ENCODE data around the gene LGI4. TPM values are rescaled to one million over a fixed set of nuclear protein-coding genes. Genes with fewer than 3 reads are reported as not detected.
"Not testable (repeated sequence)": the region's sequence is repeated elsewhere in the genome, so short reads cannot be mapped to it uniquely, and the experiment has no call there.

LGI4 gene
- total RNA-seq, 1 experiment from 2014 or later: not detected

DNA sequence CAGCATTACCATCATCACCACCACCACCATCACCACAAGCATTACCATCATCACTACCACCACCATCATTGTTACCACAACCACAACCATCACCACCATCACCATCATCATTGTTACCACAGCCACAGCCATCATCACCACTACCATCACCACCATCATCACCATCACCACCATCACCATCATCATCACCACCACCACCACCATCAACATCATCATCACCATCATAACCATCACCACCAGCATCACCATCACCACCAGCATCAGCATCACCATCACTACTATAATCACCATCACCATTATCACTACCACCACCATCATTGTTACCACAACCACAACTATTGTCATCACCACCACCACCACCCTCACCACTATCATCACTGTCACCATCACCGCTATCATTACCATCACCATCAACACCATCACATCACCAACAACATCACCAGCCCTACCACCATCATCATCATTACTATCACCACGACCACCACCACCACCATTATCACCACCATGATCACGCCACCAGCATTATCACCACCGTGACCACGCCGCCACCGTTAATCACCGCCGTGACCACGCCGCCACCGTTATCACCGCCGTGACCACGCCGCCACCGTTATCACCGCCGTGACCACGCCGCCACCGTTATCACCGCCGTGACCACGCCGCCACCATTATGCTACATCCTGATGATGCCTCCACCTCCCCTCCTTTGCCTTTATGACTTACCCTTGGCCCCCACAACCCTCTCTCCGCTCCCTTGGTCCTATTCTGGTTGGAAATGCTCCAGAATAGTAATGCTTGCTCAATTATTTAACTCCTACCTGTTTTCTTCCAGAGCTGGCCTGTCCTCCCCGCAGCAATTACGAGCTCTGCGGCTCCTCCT, 29.2 kb downstream of the LGI4 start:
- DNase-seq (ENCODE audit: low read depth): no peak

DNA sequence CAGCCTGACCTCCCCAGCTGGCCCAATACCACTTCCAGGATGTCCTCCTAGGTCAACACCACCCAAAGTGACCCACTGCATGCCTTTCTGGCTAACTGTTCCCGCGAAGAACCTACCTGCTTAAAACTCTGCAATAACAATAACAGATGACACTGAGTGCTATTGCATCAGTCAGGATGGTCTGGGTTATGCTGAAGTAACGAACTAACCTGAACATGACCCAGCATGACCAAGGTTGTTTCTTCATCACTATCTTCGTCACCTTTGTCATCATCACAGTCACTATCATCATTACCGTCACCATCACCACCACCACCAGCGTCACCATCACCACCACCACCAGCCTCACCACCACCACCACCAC, 29.8 kb downstream of the LGI4 start:
- DNase-seq (ENCODE audit: low read depth): no peak

DNA sequence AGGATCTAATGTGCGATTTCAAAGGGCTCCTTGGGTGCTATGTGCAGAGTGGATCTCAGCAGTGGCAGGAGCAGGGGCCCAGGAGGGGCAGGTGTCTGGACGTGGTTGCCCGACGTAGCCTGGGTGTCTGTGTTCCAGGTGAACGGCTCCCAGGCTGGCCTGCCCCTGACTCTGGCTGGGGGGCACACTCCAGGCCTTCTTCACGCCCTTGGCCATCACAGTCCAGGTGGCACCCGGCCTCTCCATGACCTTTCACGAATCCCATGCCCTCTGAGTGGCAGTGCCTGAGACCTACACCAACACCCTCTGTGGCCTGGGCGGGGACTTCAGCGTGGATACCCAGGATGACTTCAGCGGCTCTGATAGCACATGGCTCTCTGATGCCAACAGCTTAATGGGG, 30.5 kb downstream of the LGI4 start:
- DNase-seq (ENCODE audit: low read depth): no peak

DNA sequence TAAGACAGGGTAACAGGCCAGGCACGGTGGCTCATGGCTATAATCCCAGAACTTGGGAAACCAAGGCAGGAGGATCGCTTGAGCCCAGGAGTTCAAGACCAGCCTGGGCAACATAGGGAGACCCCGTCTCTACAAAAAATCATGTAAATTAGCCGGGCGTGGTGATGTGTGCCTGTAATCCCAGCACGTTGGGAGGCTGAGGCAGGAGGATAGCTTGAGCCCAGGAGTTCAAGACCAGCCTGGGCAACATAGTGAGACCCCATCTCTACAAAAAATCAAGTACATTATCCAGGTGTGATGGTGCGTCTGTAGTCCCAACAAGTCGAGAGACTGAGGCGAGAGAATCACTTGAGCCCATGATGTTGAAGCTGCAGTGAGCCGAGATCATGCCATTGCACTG, 31.2 kb downstream of the LGI4 start:
- not testable (repeated sequence) for DNase-seq (ENCODE audit: low read depth)

DNA sequence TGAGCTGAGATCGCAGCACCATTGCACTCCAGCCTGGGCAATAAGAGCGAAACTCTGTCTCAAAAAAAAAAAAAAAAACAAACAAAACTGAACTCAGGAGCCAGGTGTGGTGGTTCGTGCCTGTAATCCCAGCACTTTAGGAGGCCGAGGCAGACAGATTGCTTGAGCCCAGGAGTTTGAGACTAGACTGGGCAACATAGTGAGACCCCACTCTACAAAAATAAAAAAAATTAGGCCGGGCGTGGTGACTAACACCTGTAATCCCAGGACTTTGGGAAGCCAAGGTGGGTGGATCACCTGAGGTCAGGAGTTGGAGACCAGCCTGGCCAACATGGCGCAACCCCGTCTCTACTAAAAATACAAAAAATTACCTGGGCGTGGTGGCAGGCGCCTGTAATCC, 32.9 kb downstream of the LGI4 start:
- not testable (repeated sequence) for DNase-seq (ENCODE audit: low read depth)

DNA sequence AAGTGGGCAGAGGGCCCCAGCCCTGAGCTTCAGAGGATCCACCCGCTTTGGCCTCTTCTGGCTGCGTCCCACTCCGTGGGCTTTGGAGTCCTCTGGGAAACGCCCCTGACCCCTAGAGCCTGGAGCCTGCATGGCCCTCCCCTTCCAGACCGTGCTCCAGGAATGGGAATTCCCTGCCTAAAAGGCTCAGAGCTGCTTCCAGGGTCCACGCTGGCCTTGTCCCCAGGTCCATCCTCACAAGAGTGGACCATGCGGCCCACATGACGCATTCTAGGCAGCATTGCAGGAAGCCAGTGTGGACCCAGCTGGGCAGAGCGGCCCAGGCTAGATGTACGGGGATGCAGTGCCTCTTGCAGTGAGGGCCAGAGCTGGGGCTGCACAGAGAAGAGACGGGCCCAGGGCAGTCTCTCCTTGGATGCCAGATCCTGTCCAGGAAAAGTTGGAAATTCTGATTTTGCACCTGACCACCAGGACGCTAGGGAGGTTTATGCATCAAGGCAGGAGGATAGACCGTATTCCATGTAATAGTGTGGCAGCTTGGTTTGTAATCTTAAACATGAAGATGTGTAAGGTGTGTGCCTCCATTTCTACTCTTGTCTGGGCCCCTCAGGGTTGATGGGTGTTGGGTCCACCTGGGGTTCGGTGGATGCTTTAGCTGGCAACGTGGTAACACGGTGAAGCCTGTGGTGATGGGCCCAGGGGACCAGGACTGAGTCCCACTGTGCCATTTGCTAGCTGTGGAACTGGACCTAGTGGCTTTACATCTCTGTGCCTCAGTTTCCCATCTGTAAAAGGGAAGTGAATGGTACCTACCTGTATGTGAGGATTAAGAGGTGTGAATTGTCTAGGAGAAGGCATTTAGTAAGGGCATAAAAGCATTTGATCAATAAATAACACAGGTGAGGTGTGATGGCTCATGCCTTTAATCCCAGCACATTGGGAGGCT, 34.0 kb downstream of the LGI4 start:
- DNase-seq (ENCODE audit: low read depth): no peak

DNA sequence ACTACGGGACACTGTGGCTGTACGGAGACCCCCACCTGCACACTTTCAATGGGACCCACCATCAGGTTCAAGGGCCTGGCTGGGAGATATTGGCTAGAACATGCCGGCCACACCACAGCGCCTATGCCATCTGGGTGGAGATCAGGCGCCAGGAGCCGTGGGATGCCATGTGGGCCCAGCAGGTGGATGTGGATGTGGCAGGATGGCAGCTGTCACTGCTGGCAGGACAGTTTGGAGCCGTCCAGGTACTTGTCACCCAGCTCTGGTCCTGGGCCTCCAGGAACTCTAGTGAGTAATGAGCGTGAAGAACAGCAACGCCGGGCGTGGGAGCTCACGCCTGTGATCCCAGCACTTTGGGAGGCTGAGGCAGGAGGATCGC, 35.0 kb downstream of the LGI4 start:
- DNase-seq (ENCODE audit: low read depth): no peak

DNA sequence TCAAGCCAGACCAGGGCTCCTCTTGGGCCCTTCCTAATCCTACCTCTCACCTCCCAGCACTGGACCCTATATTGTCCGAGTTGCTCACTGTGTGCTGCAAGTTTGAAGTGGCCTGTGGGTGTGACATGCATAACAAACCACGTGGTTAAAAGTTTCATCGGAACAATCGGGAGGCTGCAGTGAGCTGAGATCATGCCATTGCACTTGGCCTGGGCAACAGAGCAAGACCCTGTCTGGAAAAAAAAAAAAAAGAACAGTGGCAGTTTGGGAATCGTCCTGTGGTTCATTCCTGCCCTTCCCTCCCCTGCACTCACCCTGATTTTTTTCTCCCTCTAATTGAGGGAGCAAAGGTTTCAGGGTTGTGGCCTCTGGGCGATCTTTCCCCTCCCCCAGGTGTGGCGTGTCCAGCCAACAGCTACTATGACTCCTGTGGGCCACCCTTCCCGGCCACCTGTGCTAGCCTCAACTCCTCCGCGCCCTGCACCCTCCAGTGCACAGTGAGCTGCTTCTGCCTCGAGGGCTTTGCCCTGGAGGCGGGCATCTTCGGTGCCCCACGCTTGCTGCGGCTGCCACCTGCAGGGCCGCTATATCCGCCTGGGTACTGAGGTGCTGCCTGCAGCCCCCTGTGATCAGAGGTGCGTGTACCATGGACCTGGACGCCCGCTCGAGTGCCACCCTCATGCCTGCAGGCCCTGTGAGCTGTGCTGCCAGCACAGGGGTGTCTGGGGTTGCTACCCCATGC, 35.5 kb downstream of the LGI4 start:
- no peak for DNase-seq (ENCODE audit: low read depth)

DNA sequence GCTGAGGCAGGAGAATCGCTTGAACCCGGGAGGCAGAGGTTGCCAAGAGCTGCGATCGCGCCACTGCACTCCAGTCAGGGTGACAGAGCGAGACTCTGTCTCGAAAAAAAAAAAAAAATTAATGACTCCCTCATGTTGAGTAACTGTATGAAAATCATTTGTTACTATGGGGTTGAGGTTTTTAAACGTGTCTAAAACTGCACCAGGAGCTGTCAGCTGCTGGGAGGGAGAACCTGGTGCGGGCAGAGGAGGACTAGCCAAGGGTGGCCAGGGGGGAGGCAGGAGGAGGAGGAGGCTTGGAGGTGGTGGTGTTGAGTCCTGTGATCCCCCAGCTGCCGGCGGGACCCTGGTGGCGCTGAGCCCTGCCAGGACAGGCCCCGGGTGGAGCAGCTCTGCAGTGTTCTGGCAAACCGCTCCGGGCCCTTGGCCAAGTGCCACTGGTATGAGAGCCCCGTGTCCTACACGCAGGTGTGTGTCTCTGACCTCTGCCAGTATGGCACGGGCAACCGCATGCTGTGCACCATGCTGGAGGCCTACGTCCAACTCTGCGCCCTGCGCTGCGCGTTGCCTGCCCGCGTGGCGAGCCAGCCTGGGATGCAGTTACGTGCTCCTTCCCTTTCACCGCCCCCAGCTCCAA, 36.3 kb downstream of the LGI4 start:
- DNase-seq (ENCODE audit: low read depth): no peak

DNA sequence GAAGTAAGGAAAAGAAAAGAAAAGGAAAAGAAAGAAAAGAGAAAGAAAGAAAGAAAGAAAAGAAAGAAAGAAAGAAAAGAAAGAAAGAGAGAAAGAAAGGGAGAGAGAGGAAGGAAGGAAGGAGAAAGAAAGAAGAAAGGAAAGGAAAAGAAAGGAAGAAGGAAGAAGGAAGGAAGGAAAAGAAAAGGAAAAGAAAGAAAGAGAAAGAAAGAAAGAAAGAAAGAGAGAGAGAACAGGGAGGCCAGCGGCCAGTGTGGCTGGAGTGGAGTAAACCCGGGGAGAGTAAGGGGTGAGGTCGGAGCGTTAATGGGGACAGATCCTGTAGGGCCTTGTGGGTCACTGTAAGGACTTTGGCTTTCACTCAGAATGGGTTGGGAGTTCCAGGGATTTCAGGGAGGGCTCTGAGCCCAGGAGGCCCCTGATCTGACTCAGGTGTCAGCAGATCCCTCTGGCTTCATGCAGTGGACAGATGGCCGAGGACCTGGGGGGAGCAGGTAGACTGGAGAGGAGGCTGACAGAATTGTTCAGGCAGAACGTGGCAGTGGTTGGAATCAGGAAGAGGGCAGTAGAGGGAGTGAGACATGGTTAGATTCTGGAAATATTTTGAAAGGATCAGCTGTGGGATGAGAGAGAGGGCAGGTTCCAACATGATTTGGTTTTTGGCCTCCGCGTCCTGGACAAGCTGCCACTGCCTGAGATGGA, 39.0 kb downstream of the LGI4 start:
- DNase-seq (ENCODE audit: low read depth): no peak

DNA sequence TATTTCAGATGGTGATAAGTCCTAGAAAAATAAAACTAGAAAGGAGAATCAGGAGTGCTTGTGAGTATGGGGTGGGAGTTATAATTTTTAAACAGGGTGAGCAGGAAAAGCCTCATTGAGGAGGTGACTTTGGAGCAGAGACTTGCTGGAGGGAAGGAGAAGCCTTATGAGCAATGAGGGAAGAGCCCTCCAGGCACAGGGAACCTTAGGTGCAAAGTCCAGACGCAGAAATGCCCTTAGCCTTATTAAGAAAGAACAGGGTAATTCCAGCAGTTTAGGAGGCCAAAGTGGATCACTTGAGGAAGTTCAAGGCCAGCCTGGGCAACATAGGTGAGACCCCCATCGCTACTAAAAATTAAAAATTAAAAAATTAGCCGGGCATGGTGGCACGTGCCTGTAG, 40.2 kb downstream of the LGI4 start:
- no peak for DNase-seq (ENCODE audit: low read depth)

DNA sequence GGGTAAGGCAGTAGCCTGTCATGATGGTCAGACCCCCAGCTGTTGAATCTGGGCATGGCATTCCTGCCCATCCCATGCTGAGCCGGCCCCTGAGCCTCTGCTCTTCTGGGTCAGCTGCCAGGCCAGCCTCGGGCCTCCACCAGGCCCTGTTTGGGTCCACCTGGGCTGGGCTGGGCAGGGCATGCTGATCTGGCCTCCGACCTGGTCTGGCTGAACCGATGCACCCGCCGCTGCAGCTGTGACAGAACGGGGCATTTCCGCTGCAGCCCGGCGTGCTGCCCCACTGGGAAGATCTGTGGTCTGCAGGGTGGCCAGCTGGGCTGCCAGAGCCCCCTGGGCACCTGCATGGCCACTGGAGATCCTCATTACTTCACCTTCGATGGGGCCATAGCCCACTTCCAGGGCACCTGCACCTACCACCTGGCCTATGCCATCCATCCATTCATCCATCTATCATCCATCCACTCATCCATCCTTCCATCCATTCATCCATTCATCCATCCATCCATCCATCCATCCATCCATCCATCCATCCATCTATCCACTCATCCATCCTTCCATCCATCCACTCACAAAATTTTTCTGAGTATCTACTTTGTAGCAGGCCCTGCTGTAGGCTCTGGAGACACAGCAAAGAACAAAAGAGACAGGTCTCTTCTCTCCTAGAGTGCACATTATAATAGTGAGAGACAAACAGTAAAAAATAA, 40.8 kb downstream of the LGI4 start:
- no peak for DNase-seq (ENCODE audit: low read depth)

DNA sequence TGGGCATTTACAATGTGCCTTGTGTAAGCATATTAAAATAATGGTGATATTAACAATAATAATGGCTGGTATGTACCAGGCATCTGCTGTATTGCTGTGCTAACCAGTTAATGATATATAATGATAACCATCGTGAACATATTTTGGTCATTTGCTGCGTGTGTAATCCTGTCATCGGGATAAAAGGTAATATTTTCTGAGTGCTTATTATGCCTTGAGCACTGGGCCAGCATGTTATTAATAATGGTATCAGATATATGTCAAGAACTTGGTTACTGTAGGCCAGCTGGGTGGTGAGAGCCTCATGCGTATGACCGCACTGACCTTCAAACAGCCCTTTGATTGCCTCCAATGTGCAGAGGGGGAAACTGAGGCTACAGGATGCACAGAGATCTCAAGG, 41.4 kb downstream of the LGI4 start:
- DNase-seq (ENCODE audit: low read depth): no peak

DNA sequence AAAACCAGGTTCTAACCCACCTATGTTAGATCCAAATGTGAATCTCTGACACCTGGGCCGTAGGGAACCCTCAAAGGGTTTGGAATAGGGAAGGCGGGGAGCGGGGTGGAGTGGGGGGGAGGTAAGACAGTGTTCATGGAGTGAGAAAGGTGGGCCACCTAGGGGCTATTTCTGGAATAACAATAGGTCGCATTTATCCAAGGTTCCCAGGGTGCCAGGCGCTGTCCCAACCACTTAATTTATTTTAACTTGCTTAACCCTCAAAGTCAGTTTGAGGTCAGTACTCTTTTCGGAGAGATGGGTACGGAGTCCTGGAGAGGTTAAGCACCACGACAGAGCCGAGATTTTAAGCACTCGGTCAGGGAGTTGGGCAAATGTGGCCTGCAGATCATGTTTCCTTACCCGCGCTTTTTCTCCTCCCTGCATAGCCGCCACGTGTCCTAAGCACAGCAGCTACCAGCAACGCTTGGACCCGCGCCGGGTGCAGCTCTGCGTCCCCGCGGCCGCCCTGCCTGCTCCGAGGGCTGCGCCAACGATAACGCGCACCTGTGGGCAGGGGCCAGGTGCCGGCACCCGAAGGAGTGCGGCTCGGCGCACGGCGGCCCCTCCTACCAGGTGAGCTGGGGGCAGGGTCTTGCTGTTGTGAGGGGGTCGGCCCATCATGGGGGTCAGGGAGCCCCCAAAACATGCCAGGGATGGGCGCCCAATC, 44.2 kb downstream of the LGI4 start:
- DNase-seq (ENCODE audit: low read depth): peak; percentile 66

DNA sequence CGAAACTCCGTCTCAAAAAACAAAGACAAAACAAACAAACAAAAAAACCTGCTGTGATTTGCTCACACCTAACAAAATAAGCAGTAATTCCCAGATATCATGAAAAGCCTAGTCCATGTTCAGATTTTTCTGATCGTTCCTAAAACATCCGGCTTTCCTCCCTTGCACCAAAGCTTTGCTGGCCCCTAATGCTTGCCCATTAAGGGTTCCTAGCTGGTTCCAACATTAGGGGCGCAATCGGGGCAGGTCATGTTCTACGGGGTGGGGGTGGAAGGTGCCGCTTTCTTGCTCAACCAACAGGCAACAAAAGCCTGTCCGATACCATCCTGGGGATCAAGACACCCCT, 44.7 kb downstream of the LGI4 start:
- DNase-seq (ENCODE audit: low read depth): no peak

DNA sequence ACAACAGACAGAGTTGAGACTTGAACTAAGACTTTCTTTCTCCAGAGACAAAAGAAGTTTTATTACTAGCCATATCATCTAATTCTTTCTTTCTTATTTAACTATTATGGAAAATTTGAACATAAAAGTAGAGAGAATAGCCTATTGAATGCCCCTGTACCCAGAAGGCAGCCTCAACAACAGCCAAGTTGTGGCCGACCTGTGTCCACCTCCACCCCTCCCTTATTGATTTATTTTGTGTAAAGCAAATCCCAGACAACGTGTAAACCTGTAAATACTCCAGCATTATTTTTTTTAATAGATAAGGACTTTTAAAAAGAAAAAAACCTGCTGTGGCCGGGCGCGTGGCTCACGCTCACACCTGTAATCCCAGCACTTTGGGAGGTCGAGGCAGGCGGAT, 45.3 kb downstream of the LGI4 start:
- DNase-seq (ENCODE audit: low read depth): no peak

DNA sequence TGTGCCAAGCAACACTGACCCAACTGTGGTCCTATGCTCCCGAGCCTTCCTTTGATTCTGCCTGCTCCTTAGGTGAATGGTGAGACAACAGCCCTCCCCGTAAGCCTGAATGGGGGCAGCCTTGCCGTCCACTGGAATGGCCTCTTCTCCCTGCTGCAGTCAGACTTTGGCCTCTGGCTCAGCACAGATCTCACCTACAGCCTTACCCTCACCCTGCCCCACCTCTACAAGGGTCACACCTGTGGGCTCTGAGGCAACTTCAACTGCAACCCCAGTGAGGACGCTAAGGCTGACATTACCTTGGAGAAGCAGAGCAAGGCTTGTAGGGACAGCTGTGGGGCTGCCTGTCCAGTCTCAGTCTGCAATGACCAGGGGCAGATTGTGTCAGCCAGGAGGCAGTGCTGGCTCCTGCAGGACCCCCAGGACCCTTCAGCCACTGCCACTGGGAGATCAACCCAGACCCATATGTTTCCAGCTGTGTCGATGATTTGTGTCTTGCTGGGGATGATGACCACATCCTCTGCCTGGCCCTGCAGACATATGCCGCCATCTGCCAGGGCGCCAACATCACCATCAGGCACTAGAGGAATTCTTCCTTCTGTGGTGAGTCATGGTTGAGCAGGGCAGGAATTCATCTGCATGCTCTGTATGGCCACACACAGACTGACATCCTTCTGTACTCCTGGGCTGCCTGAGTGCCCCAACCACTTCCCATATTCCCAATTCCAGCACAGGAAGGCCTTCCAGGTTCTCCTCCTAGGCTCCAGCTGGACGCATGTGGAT, 46.5 kb downstream of the LGI4 start:
- peak; percentile 94 for DNase-seq (ENCODE audit: low read depth)

DNA sequence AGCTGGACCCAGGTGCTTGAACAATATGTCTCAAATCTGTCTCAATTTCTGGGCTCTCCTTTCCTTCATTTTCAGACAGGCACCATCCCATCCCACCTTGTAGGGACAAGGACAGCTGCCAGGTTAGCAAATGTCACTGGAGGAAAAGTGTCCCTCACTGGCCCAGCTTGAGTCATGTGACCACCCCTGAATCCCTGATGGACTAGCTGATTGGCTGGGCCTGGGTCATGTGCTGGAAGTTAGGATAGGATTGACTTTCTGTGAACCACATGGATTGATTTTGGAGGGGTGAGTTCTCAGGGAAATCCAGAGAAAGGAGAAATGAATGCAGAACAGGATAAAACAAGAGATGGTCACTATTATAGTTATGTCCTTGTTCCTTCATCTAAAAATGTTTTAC, 47.5 kb downstream of the LGI4 start:
- DNase-seq (ENCODE audit: low read depth): no peak

DNA sequence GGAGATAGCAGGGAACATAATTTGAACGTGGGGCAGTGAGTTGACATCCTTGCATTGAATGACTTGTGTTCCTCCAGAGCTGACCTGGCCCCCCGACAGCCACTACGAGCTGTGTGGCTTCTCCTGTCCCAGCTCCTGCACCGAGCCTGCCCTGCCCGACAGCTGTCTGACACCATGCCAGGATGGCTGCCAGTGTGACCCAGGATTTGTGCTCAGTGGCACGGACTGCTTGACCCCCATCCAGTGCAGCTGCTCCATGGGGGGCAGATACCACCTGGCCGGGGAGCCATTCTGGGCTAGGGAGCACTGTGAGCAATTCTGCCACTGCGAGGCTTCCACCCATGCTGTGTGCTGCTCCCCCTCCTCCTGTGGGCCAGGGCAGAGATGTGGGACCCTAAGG, 48.4 kb downstream of the LGI4 start:
- no peak for DNase-seq (ENCODE audit: low read depth)
